Hepatocyte (in vitro differentiated cells): ENCODE measurements around the gene CRYBA1. TPM values are rescaled to one million over a fixed set of nuclear protein-coding genes. Genes with fewer than 3 reads are reported as not detected.

Experiments used
- DNase-seq: peaks from one replicate; pipeline ENCODE4 v3.0.0-alpha.2; 2016; ENCODE audit warnings: low spot score
- H2AFZ ChIP-seq: fragments of 200-600 bp; sonication (generic); 2 replicates; pipeline ENCODE4 v1.6.0; 2016; ENCODE audit warnings: antibody characterized with exemption, mild to moderate bottlenecking
- H3K27ac ChIP-seq: fragments of 200-600 bp; sonication (generic); 2 replicates; pipeline ENCODE4 v1.5.1; 2016; ENCODE audit warnings: mild to moderate bottlenecking
- H3K27me3 ChIP-seq: fragments of 200-600 bp; sonication (generic); 2 replicates; pipeline ENCODE4 v1.6.1; 2016
- H3K36me3 ChIP-seq: fragments of 200-600 bp; sonication (generic); replicated peaks from 2 replicates; pipeline ENCODE4 v1.5.1; 2016; ENCODE audit warnings: low read depth; ENCODE audit not compliant: insufficient read depth
- H3K4me1 ChIP-seq: fragments of 200-600 bp; sonication (generic); 2 replicates; pipeline ENCODE4 v1.5.1; 2016; ENCODE audit warnings: mild to moderate bottlenecking, moderate library complexity; ENCODE audit not compliant: insufficient read depth
- H3K4me2 ChIP-seq: fragments of 200-600 bp; sonication (generic); 2 replicates; pipeline ENCODE4 v1.6.0; 2016
- H3K4me3 ChIP-seq: fragments of 200-600 bp; sonication (generic); 2 replicates; pipeline ENCODE4 v1.5.1; 2016; ENCODE audit warnings: mild to moderate bottlenecking
- H3K79me2 ChIP-seq: fragments of 200-600 bp; sonication (generic); 2 replicates; pipeline ENCODE4 v1.6.0; 2017; ENCODE audit warnings: mild to moderate bottlenecking
- H3K9me2 ChIP-seq: fragments of 200-600 bp; sonication (generic); replicated peaks from 2 replicates; pipeline ENCODE4 v1.6.0; 2017; ENCODE audit warnings: mild to moderate bottlenecking; ENCODE audit not compliant: insufficient read depth
- H3K9me3 ChIP-seq: fragments of 200-600 bp; sonication (generic); 2 replicates; pipeline ENCODE4 v1.5.1; 2016; ENCODE audit warnings: low read depth, mild to moderate bottlenecking
- H4K20me1 ChIP-seq: fragments of 200-600 bp; sonication (generic); 2 replicates; pipeline ENCODE4 v1.6.0; 2016; ENCODE audit warnings: mild to moderate bottlenecking; ENCODE audit not compliant: insufficient read depth, poor library complexity, severe bottlenecking
- EZH2 ChIP-seq: fragments of 200-600 bp; sonication (generic); IDR thresholded peaks from 2 replicates; pipeline ENCODE4 v1.6.1; 2016; ENCODE audit warnings: antibody characterized with exemption, mild to moderate bottlenecking, borderline replicate concordance
- EZH2phosphoT487 ChIP-seq: fragments of 200-600 bp; sonication (generic); IDR thresholded peaks from one replicate; pipeline ENCODE4 v1.6.1; 2018; ENCODE audit warnings: antibody characterized with exemption, mild to moderate bottlenecking, low read depth, moderate library complexity; ENCODE audit not compliant: unreplicated experiment, severe bottlenecking
- WGBS: methylation state at CpG from one replicate; pipeline ENCODE4 v1.1.6; 2016; ENCODE audit warnings: low lambda C conversion rate; ENCODE audit errors: missing lambda C conversion rate; 5-methylcytosine and 5-hydroxymethylcytosine counted together
- polyA plus RNA-seq: library from polyadenylated mRNA; unstranded; fragments of >200 nt; fragmentation: Nextera tagmentation; extraction: Ambion mirVana; gene quantifications from 2 replicates; pipeline ENCODE4 v1.2.1, GENCODE V29; 2016
- total RNA-seq: library from RNA; depleted of rRNA; stranded (reverse); fragments of >200 nt; gene quantifications from 2 replicates; pipeline ENCODE4 v1.2.3, GENCODE V29; 2014
- TF ChIP-seq, protein P1 (sequence below): fragments of 200-600 bp; sonication (generic); IDR thresholded peaks from 2 replicates; pipeline ENCODE4 v1.5.1; 2016; ENCODE audit warnings: antibody characterized with exemption, mild to moderate bottlenecking; ENCODE audit not compliant: poor library complexity

Gene CRYBA1
- total and polyA plus RNA-seq, 2 experiments from 2014 or later, result not detected

DNA sequence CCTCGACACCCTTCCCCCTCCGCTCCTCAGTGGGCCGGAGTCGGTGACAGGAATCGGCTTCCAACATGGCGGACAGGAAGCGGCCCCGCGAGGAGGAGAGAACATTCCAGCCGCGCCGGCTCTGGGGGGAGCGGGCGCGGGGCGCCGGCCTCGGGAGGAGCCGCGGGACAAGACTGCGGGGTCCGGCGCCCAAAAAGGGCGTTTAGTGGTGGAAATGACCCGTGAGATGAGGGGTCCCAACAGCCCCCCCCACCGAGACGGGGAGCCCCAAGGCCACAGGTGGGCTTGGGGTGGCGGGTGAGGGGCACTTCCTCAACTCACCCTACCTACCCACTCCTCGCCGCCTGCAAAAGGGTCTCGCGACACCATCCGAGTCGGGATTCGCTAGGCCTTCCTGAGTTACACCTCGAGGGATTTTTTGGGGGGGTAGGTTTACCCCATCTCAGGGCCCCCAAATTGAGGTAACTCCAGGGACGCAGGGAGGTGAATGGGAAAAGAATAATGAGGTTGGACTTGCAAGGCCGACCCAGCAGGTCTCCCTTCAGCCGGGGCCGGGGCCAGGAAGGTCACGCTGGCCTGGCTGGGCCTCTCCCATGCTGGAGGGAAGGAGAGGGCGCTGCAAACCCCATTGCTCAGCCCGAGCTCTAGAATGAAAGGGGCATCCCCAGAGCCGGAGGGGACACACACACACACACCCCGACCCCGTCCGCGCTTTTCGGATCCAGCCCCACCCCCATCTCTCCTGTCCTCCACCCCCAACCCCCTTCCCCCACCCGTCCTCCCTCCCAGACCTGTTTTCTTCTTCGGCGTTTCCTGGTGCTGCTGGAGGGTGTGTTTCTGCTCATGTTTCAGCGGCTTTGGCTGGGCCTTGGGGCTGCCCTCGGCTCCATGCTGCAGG, 46.6 kb downstream of the CRYBA1 start:
- peak overlapping the region; percentile 18 for H2AFZ ChIP-seq
- peak overlapping the region; percentile 76 for H3K4me3 ChIP-seq
- TF ChIP-seq, protein P1, sequence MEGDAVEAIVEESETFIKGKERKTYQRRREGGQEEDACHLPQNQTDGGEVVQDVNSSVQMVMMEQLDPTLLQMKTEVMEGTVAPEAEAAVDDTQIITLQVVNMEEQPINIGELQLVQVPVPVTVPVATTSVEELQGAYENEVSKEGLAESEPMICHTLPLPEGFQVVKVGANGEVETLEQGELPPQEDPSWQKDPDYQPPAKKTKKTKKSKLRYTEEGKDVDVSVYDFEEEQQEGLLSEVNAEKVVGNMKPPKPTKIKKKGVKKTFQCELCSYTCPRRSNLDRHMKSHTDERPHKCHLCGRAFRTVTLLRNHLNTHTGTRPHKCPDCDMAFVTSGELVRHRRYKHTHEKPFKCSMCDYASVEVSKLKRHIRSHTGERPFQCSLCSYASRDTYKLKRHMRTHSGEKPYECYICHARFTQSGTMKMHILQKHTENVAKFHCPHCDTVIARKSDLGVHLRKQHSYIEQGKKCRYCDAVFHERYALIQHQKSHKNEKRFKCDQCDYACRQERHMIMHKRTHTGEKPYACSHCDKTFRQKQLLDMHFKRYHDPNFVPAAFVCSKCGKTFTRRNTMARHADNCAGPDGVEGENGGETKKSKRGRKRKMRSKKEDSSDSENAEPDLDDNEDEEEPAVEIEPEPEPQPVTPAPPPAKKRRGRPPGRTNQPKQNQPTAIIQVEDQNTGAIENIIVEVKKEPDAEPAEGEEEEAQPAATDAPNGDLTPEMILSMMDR, result no peak
- TF ChIP-seq EZH2 (no peak), EZH2phosphoT487 (no peak)
- peak; percentile 83 for DNase-seq
- WGBS, result 3% methylated on average over 43 of the region's 54 CpGs
- H3K4me2 ChIP-seq, result peak overlapping the region; percentile 90
- peaks cover 19% of the 10 kb centered on the region for H3K4me1 ChIP-seq
- peak overlapping the region; percentile 100 for H3K27ac ChIP-seq
- no peaks in the 10 kb centered on the region for H3K27me3 ChIP-seq
- H3K79me2 ChIP-seq, result peaks cover 51% of the 10 kb centered on the region
- H3K9me3 ChIP-seq, result no peaks in the 10 kb centered on the region
- no peaks in the 10 kb centered on the region for H3K9me2 ChIP-seq
- no peaks in the 10 kb centered on the region for H3K36me3 ChIP-seq
- H4K20me1 ChIP-seq, result peaks cover 40% of the 10 kb centered on the region

DNA sequence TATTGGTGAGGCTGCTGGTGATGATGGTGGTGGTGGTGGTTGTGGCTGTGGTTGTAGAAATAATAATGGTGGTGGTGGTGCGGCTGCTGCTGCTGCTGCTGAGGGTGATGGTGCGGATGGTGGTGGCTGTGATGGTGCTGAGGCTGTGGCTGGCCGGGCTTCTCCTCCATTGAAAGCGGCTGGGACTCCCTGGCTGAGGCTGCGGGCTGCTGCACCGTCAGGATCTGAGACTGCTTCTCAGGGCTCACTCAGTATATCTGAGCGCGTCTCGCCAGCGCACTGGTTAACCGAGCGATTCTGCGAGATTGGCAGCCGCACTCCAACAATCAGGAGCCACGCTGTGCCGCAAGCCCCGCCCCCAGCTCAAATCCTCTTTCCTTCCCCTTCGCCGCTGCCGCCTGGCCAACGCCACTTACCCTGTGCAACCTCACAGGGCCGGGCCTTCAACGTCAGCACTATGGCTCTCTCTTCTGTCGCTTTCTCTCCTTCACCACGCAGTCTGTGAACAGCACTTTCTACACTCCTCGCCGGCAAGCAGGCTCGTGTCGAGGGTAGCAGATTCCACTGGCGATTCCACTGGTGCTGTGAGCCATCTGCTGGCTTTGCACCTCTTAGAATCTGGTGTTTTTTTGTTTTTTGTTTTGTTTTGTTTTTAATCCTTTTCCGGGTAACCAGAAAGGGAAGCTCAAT, 47.4 kb downstream of the CRYBA1 start, which contains the start of gene NUFIP2:
NUFIP2 (minus strand) TSS at position 259 of the 690 bp plus-strand sequence; CDS start at position 170, 89 bp downstream.
- TF ChIP-seq EZH2phosphoT487 (no peak), EZH2 (no peak)
- TF ChIP-seq, protein P1, result no peak
- DNase-seq, result peak; percentile 99
- Histone ChIP-seq H3K4me1 (peaks cover 19% of the 10 kb centered on the region), H3K9me2 (no peaks in the 10 kb centered on the region), H3K27me3 (no peaks in the 10 kb centered on the region), H3K27ac (peak within 1 kb of the TSS; percentile 100), H4K20me1 (peaks cover 32% of the 10 kb centered on the region), H3K9me3 (no peaks in the 10 kb centered on the region), H3K4me2 (peak within 1 kb of the TSS; percentile 90), H3K4me3 (peak within 1 kb of the TSS; percentile 76), H3K79me2 (peaks cover 43% of the 10 kb centered on the region), H2AFZ (peak within 1 kb of the TSS; percentile 54), H3K36me3 (no peaks in the 10 kb centered on the region)
- 1% methylated on average over 31 of the region's 31 CpGs for WGBS

DNA sequence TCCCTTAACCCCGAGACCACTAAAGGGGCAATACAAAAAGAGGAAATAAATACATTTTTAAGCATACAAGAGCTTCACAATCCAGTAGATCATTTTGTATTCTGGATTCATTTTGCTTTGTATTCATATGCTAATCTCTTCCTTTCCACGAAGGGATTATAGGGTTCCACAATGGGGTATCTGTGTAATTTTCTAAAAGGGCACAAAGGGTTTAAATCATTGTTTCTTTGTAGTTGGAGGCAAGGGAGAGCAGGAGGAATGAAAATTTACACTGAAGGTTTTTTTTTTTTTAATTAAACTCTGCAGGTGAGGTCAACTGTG, 47.9 kb downstream of the CRYBA1 start:
- H3K27me3 ChIP-seq, result no peaks in the 10 kb centered on the region
- H3K27ac ChIP-seq, result peak overlapping the region; percentile 84
- H3K4me3 ChIP-seq, result peak overlapping the region; percentile 3
- no peaks in the 10 kb centered on the region for H3K9me2 ChIP-seq
- WGBS, result 4% methylated on average over 2 of the region's 2 CpGs
- H4K20me1 ChIP-seq, result peaks cover 27% of the 10 kb centered on the region
- no peaks in the 10 kb centered on the region for H3K36me3 ChIP-seq
- H3K79me2 ChIP-seq, result peaks cover 38% of the 10 kb centered on the region
- H3K9me3 ChIP-seq, result no peaks in the 10 kb centered on the region
- no peak for TF ChIP-seq EZH2phosphoT487
- TF ChIP-seq, protein P1, result no peak
- no peak for TF ChIP-seq EZH2
- DNase-seq, result no peak
- peak overlapping the region; percentile 73 for H3K4me2 ChIP-seq
- peaks cover 19% of the 10 kb centered on the region for H3K4me1 ChIP-seq
- H2AFZ ChIP-seq, result peak overlapping the region; percentile 54
